HepG2 (cell line): ENCODE data around the gene SLC13A3. TPM values are rescaled to one million over a fixed set of nuclear protein-coding genes. Genes with fewer than 3 reads are reported as not detected.

Experiments
- ATAC-seq: fragments of 200-7000 bp; cut with Tn5 transposase; 3 replicates; pipeline ENCODE4 v1.9.1; 2020; ENCODE audit warnings: mild to moderate bottlenecking, moderate library complexity
- BruUV-seq: library from RNA; stranded (reverse); fragments of 400-500 nt; replicated peaks from 2 replicates; lab custom pipeline; 2021; lab: Mats Ljungman, UMichigan
- CTCF ChIA-PET: fragments of 300-600 bp; formaldehyde crosslinking; extraction: SDS; loops from one replicate; lab custom pipeline; 2021; ENCODE audit warnings: low total read pairs, inconsistent platforms, low intra/inter-chr PET ratio; lab: Yijun Ruan, JAX
- POLR2A ChIA-PET: fragments of 350-600 bp; sonication (Branson Sonifier 250); formaldehyde crosslinking; loops from one replicate; lab custom pipeline; 2020; ENCODE audit warnings: antibody characterized with exemption, inconsistent platforms; lab: Yijun Ruan, JAX
- DNase-seq: peaks from one replicate; pipeline ENCODE4 v3.0.0-alpha.2; 2015; ENCODE audit warnings: low spot score
- FAIRE-seq: peaks from 3 replicates; lab custom pipeline; 2011; peaks lifted over from hg19 to GRCh38; lab: Jason Lieb, UNC
- H2AFZ ChIP-seq: one replicate; pipeline ENCODE4 v1.6.1; 2011; ENCODE audit warnings: low read length, inconsistent platforms
- H3K27ac ChIP-seq: fragments of 300-600 bp; 3 replicates; pipeline ENCODE4 v1.8.0; 2011; ENCODE audit warnings: mixed run types, mild to moderate bottlenecking, mixed read lengths, low read length, inconsistent platforms; ENCODE audit not compliant: insufficient read depth; ENCODE audit errors: extremely low read length
- H3K27me3 ChIP-seq, 2 experiments: fragments of 200-600 bp in 1 of 2; 2 replicates in 1 of 2; 3 replicates in 1 of 2; pipeline versions ENCODE4 v1.6.0 to v1.8.0; 2011; ENCODE audit warnings: low read length in 2 of 2, mild to moderate bottlenecking in 2 of 2, moderate library complexity in 2 of 2, inconsistent platforms in 1 of 2; ENCODE audit not compliant: insufficient read depth in 2 of 2, control insufficient read depth in 1 of 2
- H3K36me3 ChIP-seq, 2 experiments: fragments of 200-600 bp in 1 of 2; replicated peaks in 1 of 2; 2 replicates in 1 of 2; 3 replicates in 1 of 2; pipeline versions ENCODE4 v1.5.1 to v1.8.0; 2011; ENCODE audit warnings: low read length in 2 of 2, inconsistent platforms in 1 of 2; ENCODE audit not compliant: insufficient read depth in 2 of 2, control insufficient read depth in 1 of 2
- H3K4me1 ChIP-seq: 2 replicates; pipeline ENCODE4 v1.5.1; 2012; ENCODE audit warnings: low read length, inconsistent platforms; ENCODE audit not compliant: insufficient read depth
- H3K4me2 ChIP-seq: 2 replicates; pipeline ENCODE4 v1.6.0; 2011; ENCODE audit warnings: low read depth, low read length, inconsistent platforms
- H3K4me3 ChIP-seq, 3 experiments: fragments of 200-600 bp in 1 of 3; sonication (generic), shearing (Covaris generic) in 1 of 3; replicated peaks in 1 of 3; 2 replicates each; pipeline ENCODE4 v1.5.1; 2011 to 2016; ENCODE audit warnings: low read length in 3 of 3, inconsistent platforms in 2 of 3, low read depth in 2 of 3, mild to moderate bottlenecking in 2 of 3, control low read depth in 1 of 3, mixed read lengths in 1 of 3; ENCODE audit not compliant: insufficient read depth in 1 of 3
- H3K79me2 ChIP-seq: one replicate; pipeline ENCODE4 v1.6.1; 2011; ENCODE audit warnings: low read length, inconsistent platforms; ENCODE audit not compliant: insufficient read depth
- H3K9ac ChIP-seq: 2 replicates; pipeline ENCODE4 v1.6.0; 2011; ENCODE audit warnings: mild to moderate bottlenecking, low read depth, low read length, inconsistent platforms; ENCODE audit not compliant: insufficient read depth
- H3K9me3 ChIP-seq: 2 replicates; pipeline ENCODE4 v1.5.1; 2012; ENCODE audit warnings: mild to moderate bottlenecking, low read length
- H4K20me1 ChIP-seq: 2 replicates; pipeline ENCODE4 v1.6.0; 2011; ENCODE audit warnings: inconsistent platforms, mild to moderate bottlenecking, low read length, moderate library complexity; ENCODE audit not compliant: insufficient read depth
- ARID3A ChIP-seq: IDR thresholded peaks from 2 replicates; pipeline ENCODE4 v1.6.1; 2012; ENCODE audit warnings: low read depth, low read length, improper control_type of control experiment
- ESRRA ChIP-seq: sonication (generic); formaldehyde crosslinking; IDR thresholded peaks from 2 replicates; pipeline ENCODE4 v1.5.1; 2020; ENCODE audit warnings: mild to moderate bottlenecking, low read depth, missing genetic modification reagents
- FOXM1 ChIP-seq: sonication (generic); formaldehyde crosslinking; IDR thresholded peaks from 2 replicates; pipeline ENCODE4 v1.5.0; 2020; ENCODE audit warnings: missing genetic modification reagents
- HNF4A ChIP-seq: sonication (generic); formaldehyde crosslinking; IDR thresholded peaks from 2 replicates; pipeline ENCODE4 v1.4.0; 2020; ENCODE audit warnings: missing genetic modification reagents
- KDM3A ChIP-seq: IDR thresholded peaks from 2 replicates; pipeline ENCODE4 v1.6.1; 2018; ENCODE audit warnings: low read depth, missing compliant biosample characterization
- NCOA1 ChIP-seq: sonication (generic); formaldehyde crosslinking; IDR thresholded peaks from 2 replicates; pipeline ENCODE4 v1.9.0; 2021; ENCODE audit warnings: missing genetic modification reagents
- NCOA5 ChIP-seq: sonication (generic); formaldehyde crosslinking; IDR thresholded peaks from 2 replicates; pipeline ENCODE4 v1.4.0; 2020; ENCODE audit warnings: missing genetic modification reagents
- NCOR1 ChIP-seq: fragments of 200-600 bp; sonication (generic); IDR thresholded peaks from 2 replicates; pipeline ENCODE4 v1.7.0; 2017; ENCODE audit warnings: antibody characterized with exemption, low read length, borderline replicate concordance
- NFIC ChIP-seq: IDR thresholded peaks from 2 replicates; pipeline ENCODE4 v1.6.1; 2012; ENCODE audit warnings: mild to moderate bottlenecking, low read length, inconsistent platforms
- RCOR2 ChIP-seq: IDR thresholded peaks from 2 replicates; pipeline ENCODE4 v1.6.1; 2016; ENCODE audit warnings: missing biosample characterization, missing genetic modification reagents
- SIX1 ChIP-seq: sonication (generic); formaldehyde crosslinking; IDR thresholded peaks from 2 replicates; pipeline ENCODE4 v1.4.0; 2020; ENCODE audit warnings: missing genetic modification reagents, borderline replicate concordance
- SKI ChIP-seq: fragments of 450-650 bp; IDR thresholded peaks from one replicate; pipeline ENCODE4 v1.6.1; 2018; ENCODE audit warnings: mild to moderate bottlenecking; ENCODE audit not compliant: partially characterized antibody
- THAP11 ChIP-seq: IDR thresholded peaks from 2 replicates; pipeline ENCODE4 v1.6.1; 2016; ENCODE audit warnings: missing biosample characterization, missing genetic modification reagents
- ZBTB20 ChIP-seq: sonication (generic); formaldehyde crosslinking; IDR thresholded peaks from 2 replicates; pipeline ENCODE4 v1.8.1; 2023; ENCODE audit warnings: missing genetic modification reagents, low read depth, mild to moderate bottlenecking, borderline replicate concordance
- ZHX1 ChIP-seq: sonication (generic); formaldehyde crosslinking; IDR thresholded peaks from 2 replicates; pipeline ENCODE4 v1.8.1; 2022; ENCODE audit warnings: low read depth, mild to moderate bottlenecking, missing genetic modification reagents
- ZNF616 ChIP-seq: sonication (generic); formaldehyde crosslinking; IDR thresholded peaks from 2 replicates; pipeline ENCODE4 v1.5.0; 2020; ENCODE audit warnings: low read depth, mild to moderate bottlenecking, missing genetic modification reagents
- ZNF709 ChIP-seq: sonication (generic); formaldehyde crosslinking; IDR thresholded peaks from 2 replicates; pipeline ENCODE4 v1.5.0; 2020; ENCODE audit warnings: mild to moderate bottlenecking, missing genetic modification reagents
- WGBS: methylation state at CpG from one replicate; pipeline ENCODE4 v1.1.6; 2017; ENCODE audit warnings: low lambda C conversion rate; 5-methylcytosine and 5-hydroxymethylcytosine counted together
- in situ Hi-C: cut with HindIII; loops from 2 replicates; pipeline ENCODE4 v1.10.0; 2017; ENCODE audit warnings: low pct_unique_long_range_greater_than_20kb; ENCODE audit not compliant: extremely low pct_ligation_motif_present
- intact Hi-C: fragments of 100-400 bp; cut with micrococcal nuclease; formaldehyde crosslinking; loops from one replicate; pipeline ENCODE4 v1.10.0; 2022; ENCODE audit not compliant: unreplicated experiment
- polyA plus RNA-seq, 8 experiments: library from polyadenylated mRNA; depleted of rRNA in 3 of 8; stranded (reverse) in 7 of 8; unstranded in 1 of 8; fragments of >200 nt; fragmentation: Illumina TruSeq in 4 of 8; extraction: Trizol in 4 of 8; gene quantifications; 2 replicates each; pipeline versions ENCODE4 v1.2.1 to v1.2.3, GENCODE V29; 2011 to 2016; ENCODE audit warnings: low read depth in 4 of 8, missing spikeins in 1 of 8, mixed read lengths in 1 of 8; ENCODE audit not compliant: insufficient read depth in 1 of 8
- total RNA-seq, 5 experiments: library from RNA; depleted of rRNA; stranded (reverse); fragments of >200 nt; fragmentation: Illumina TruSeq; extraction: Trizol; gene quantifications; 2 replicates each; pipeline ENCODE4 v1.2.3, GENCODE V29; 2016; ENCODE audit warnings: low read depth in 1 of 5

Gene SLC13A3
- total and polyA plus RNA-seq, 2 of the 13 experiments (the other 11 are each of a cell fraction or from before 2014, with no cell fraction given), result 66.5 to 76.0 TPM

GRCh38 chr20:46564241-46564957, 86.9 kb downstream of the SLC13A3 start:
- Histone ChIP-seq H2AFZ (no peak overlapping the region), H3K27me3 (no peaks in the 10 kb centered on the region), H3K4me3 (no peak overlapping the region), H4K20me1 (no peaks in the 10 kb centered on the region), H3K4me2 (no peak overlapping the region), H3K9me3 (no peaks in the 10 kb centered on the region), H3K79me2 (no peaks in the 10 kb centered on the region), H3K27ac (peak overlapping the region; percentile 29), H3K36me3 (no peaks in the 10 kb centered on the region; a peak in 1 of 5 replicates), H3K4me1 (peaks cover 70% of the 10 kb centered on the region), H3K9ac (no peak overlapping the region)
- intact Hi-C loops, result no loop called here
- ATAC-seq (peak; percentile 3; the same call in 2 of the 3 replicates), DNase-seq (peak; percentile 94), FAIRE-seq (no peak)
- in situ Hi-C loops, result loop anchor here (5.0 kb wide), 1 partner anchor 118 kb away; no protein-coding TSS in a partner anchor
- WGBS, result 33% methylated on average over 7 of the region's 7 CpGs
- no TSS peak for BruUV-seq
- ChIA-PET POLR2A (interaction anchor here (0.6 to 1.8 kb wide), 3 partner anchors 12 to 111 kb away, joined by 3 to 4 read pairs (median 3); no protein-coding TSS in a partner anchor), CTCF (interaction anchor here (1.7 kb wide), 1 partner anchor 117 kb away, joined by 5 read pairs; no protein-coding TSS in a partner anchor)
- TF ChIP-seq NFIC (0 out of 2 replicates have a peak, but pooled peaks have one; percentile 39), ESRRA (CRISPR knock-in tag) (no peak), SKI (peak; percentile 89), ZNF616 (CRISPR knock-in tag) (no peak), NCOR1 (peak; percentile 87; the same call in 1 of the 2 replicates), RCOR2 (CRISPR knock-in tag) (peak; percentile 62; the same call in 1 of the 2 replicates), KDM3A (0 out of 2 replicates have a peak, but pooled peaks have one; percentile 56), NCOA1 (CRISPR knock-in tag) (no peak), ZBTB20 (peak; percentile 52; the same call in 1 of the 2 replicates), ZHX1 (peak; percentile 79), NCOA5 (CRISPR knock-in tag) (no peak), FOXM1 (CRISPR knock-in tag) (no peak), SIX1 (CRISPR knock-in tag) (peak; percentile 71; the same call in 1 of the 2 replicates), HNF4A (peak; percentile 71), ARID3A (peak; percentile 88), THAP11 (CRISPR knock-in tag) (peak; percentile 53), ZNF709 (CRISPR knock-in tag) (no peak)
